Stimulated activated CD4-positive, alpha-beta T cell treated with anti-CD3 and anti-CD28 coated beads, TNF-alpha, amount 100 ng/mL, for 4 hours (primary cell): ENCODE results near the gene CDKN1A.
"Not testable (repeated sequence)": the region's sequence is repeated elsewhere in the genome, so short reads cannot be mapped to it uniquely, and the experiment has no call there.

Experiments
- DNase-seq, 3 experiments: peaks; one replicate each; pipeline ENCODE4 v3.0.0-alpha.2; 2020; ENCODE audit warnings: low read depth in 3 of 3

CDKN1A gene

GRCh38 chr6:36695414-36695813 is 16.9 kb downstream of the CDKN1A start:
- no peak for DNase-seq

GRCh38 chr6:36697481-36697903 is 19.0 kb downstream of the CDKN1A start, which contains the start of gene RAB44:
Gene RAB44 (plus strand): TSS chr6:36697826. CDS start chr6:36704236, 6,410 bp downstream.
- no peak for DNase-seq

GRCh38 chr6:36698196-36698595 is 19.7 kb downstream of the CDKN1A start:
- no peak for DNase-seq

GRCh38 chr6:36698871-36699271 is 20.4 kb downstream of the CDKN1A start:
- DNase-seq, result no peak

- no peak for DNase-seq
These were observed 20.8 kb downstream of the CDKN1A start for GRCh38 chr6:36699348-36699747.

- DNase-seq, result no peak
These were observed 21.7 kb downstream of the CDKN1A start for GRCh38 chr6:36700071-36700812.

- DNase-seq, result no peak
These were observed 22.3 kb downstream of the CDKN1A start for GRCh38 chr6:36700831-36701230.

GRCh38 chr6:36701401-36701991 is 23.0 kb downstream of the CDKN1A start:
- no peak for DNase-seq

- no peak for DNase-seq
These were observed 24.1 kb downstream of the CDKN1A start for GRCh38 chr6:36702656-36703055.

GRCh38 chr6:36703081-36703606 is 24.6 kb downstream of the CDKN1A start:
- DNase-seq, result no peak

- no peak for DNase-seq
These were observed 25.5 kb downstream of the CDKN1A start for GRCh38 chr6:36703982-36704381.

GRCh38 chr6:36704961-36705577 is 26.6 kb downstream of the CDKN1A start:
- DNase-seq, result not testable (repeated sequence)

- DNase-seq, result no peak
These were observed 27.8 kb downstream of the CDKN1A start for GRCh38 chr6:36706339-36706738.

GRCh38 chr6:36712816-36713215 is 34.3 kb downstream of the CDKN1A start:
- DNase-seq, result no peak

- DNase-seq, result no peak
These were observed 35.3 kb downstream of the CDKN1A start for GRCh38 chr6:36713846-36714245.

GRCh38 chr6:36714511-36714910 is 36.0 kb downstream of the CDKN1A start:
- DNase-seq, result no peak

GRCh38 chr6:36715469-36715868 is 37.0 kb downstream of the CDKN1A start:
- DNase-seq, result no peak

- no peak for DNase-seq
These were observed 38.1 kb downstream of the CDKN1A start for GRCh38 chr6:36716476-36717093.

GRCh38 chr6:36717231-36717825 is 38.8 kb downstream of the CDKN1A start:
- DNase-seq, result no peak

GRCh38 chr6:36717871-36718540 is 39.5 kb downstream of the CDKN1A start:
- no peak for DNase-seq

GRCh38 chr6:36718560-36718959 is 40.0 kb downstream of the CDKN1A start:
- no peak for DNase-seq
